H9 (cell line): ENCODE measurements around the gene PHLDB1. TPM values are rescaled to one million over a fixed set of nuclear protein-coding genes. Genes with fewer than 3 reads are reported as not detected.
A peak's percentile ranks its signal among the peaks of the same experiment; 100 is the strongest.

ENCODE experiments used
- DNase-seq: peaks from one replicate; pipeline ENCODE4 v3.0.0-alpha.2; 2017
- H2AFZ ChIP-seq: one replicate; pipeline ENCODE4 v1.6.1; 2013; ENCODE audit warnings: mild to moderate bottlenecking, low read length, control low read depth, moderate library complexity
- H2AK5ac ChIP-seq: 2 replicates; pipeline ENCODE4 v1.6.1; 2013; ENCODE audit warnings: low read length, control low read depth, mixed read lengths; ENCODE audit not compliant: insufficient read length
- H2BK120ac ChIP-seq: one replicate; pipeline ENCODE4 v1.6.1; 2013; ENCODE audit warnings: low read depth, mild to moderate bottlenecking, low read length, control low read depth, inconsistent platforms; ENCODE audit not compliant: poor library complexity, severe bottlenecking
- H2BK12ac ChIP-seq: 2 replicates; pipeline ENCODE4 v1.6.1; 2013; ENCODE audit warnings: low read length, control low read depth, mixed read lengths, low read depth; ENCODE audit not compliant: insufficient read length
- H2BK15ac ChIP-seq: 2 replicates; pipeline ENCODE4 v1.6.1; 2013; ENCODE audit warnings: low read depth, low read length, control low read depth
- H2BK20ac ChIP-seq: one replicate; pipeline ENCODE4 v1.6.1; 2013; ENCODE audit warnings: low read depth, mild to moderate bottlenecking, low read length, control low read depth, inconsistent platforms; ENCODE audit not compliant: poor library complexity, severe bottlenecking
- H2BK5ac ChIP-seq: 2 replicates; pipeline ENCODE4 v1.6.1; 2013; ENCODE audit warnings: low read length, control low read depth, mixed read lengths; ENCODE audit not compliant: insufficient read length
- H3K14ac ChIP-seq: 2 replicates; pipeline ENCODE4 v1.6.1; 2013; ENCODE audit warnings: low read length, control low read depth; ENCODE audit not compliant: insufficient read depth
- H3K18ac ChIP-seq: 2 replicates; pipeline ENCODE4 v1.6.1; 2013; ENCODE audit warnings: low read depth, mild to moderate bottlenecking, mixed read lengths, low read length, control low read depth; ENCODE audit not compliant: insufficient read length
- H3K23ac ChIP-seq: 2 replicates; pipeline ENCODE4 v1.6.1; 2013; ENCODE audit warnings: low read length, control low read depth, mixed read lengths, low read depth; ENCODE audit not compliant: insufficient read length
- H3K23me2 ChIP-seq: 2 replicates; pipeline ENCODE4 v1.6.1; 2013; ENCODE audit warnings: low read depth, mild to moderate bottlenecking, mixed read lengths, low read length, control low read depth; ENCODE audit not compliant: insufficient read length, poor library complexity, severe bottlenecking
- H3K27ac ChIP-seq: 2 replicates; pipeline ENCODE4 v1.5.1; 2013; ENCODE audit warnings: low read length, control low read depth, mixed read lengths, low read depth; ENCODE audit not compliant: insufficient read length
- H3K27me3 ChIP-seq: 2 replicates; pipeline ENCODE4 v1.6.1; 2013; ENCODE audit warnings: low read length, control low read depth, inconsistent platforms; ENCODE audit not compliant: insufficient read depth
- H3K4ac ChIP-seq: 2 replicates; pipeline ENCODE4 v1.6.1; 2013; ENCODE audit warnings: low read depth, mild to moderate bottlenecking, control low read depth, inconsistent platforms, low read length, moderate library complexity
- H3K4me1 ChIP-seq: 2 replicates; pipeline ENCODE4 v1.6.1; 2013; ENCODE audit warnings: low read length, control low read depth, inconsistent platforms; ENCODE audit not compliant: insufficient read depth
- H3K4me2 ChIP-seq: 2 replicates; pipeline ENCODE4 v1.6.1; 2013; ENCODE audit warnings: low read length, control low read depth, mixed read lengths; ENCODE audit not compliant: insufficient read length, insufficient read depth
- H3K56ac ChIP-seq: 2 replicates; pipeline ENCODE4 v1.6.1; 2013; ENCODE audit warnings: low read depth, mild to moderate bottlenecking, mixed read lengths, low read length, control low read depth; ENCODE audit not compliant: insufficient read length
- H3K79me1 ChIP-seq: 2 replicates; pipeline ENCODE4 v1.6.1; 2013; ENCODE audit warnings: low read depth, mild to moderate bottlenecking, moderate library complexity, low read length, control low read depth, inconsistent platforms; ENCODE audit not compliant: insufficient read depth, poor library complexity, severe bottlenecking
- H3K79me2 ChIP-seq: 2 replicates; pipeline ENCODE4 v1.6.1; 2013; ENCODE audit warnings: low read length, control low read depth, inconsistent platforms; ENCODE audit not compliant: insufficient read depth
- H3K9ac ChIP-seq: 2 replicates; pipeline ENCODE4 v1.6.1; 2013; ENCODE audit warnings: low read length, control low read depth, mixed read lengths; ENCODE audit not compliant: insufficient read length; ENCODE audit errors: extremely low read depth
- H3K9me3 ChIP-seq: one replicate; pipeline ENCODE4 v1.6.1; 2013; ENCODE audit warnings: low read depth, low read length, inconsistent platforms; ENCODE audit not compliant: control insufficient read depth
- H3T11ph ChIP-seq: one replicate; pipeline ENCODE4 v1.6.1; 2013; ENCODE audit warnings: mild to moderate bottlenecking, low read length, control low read depth, inconsistent platforms
- H4K20me1 ChIP-seq: one replicate; pipeline ENCODE4 v1.6.1; 2013; ENCODE audit not compliant: control insufficient read depth, insufficient read length, insufficient read depth
- H4K5ac ChIP-seq: 2 replicates; pipeline ENCODE4 v1.6.1; 2013; ENCODE audit warnings: low read depth, mild to moderate bottlenecking, mixed read lengths, low read length, control low read depth; ENCODE audit not compliant: insufficient read length
- H4K8ac ChIP-seq: replicated peaks from 2 replicates; pipeline ENCODE4 v1.6.1; 2013; ENCODE audit warnings: low read length, control low read depth, mixed read lengths, low read depth; ENCODE audit not compliant: insufficient read length
- H4K91ac ChIP-seq: 2 replicates; pipeline ENCODE4 v1.6.1; 2013; ENCODE audit warnings: low read depth, mild to moderate bottlenecking, moderate library complexity, mixed read lengths, low read length, control low read depth; ENCODE audit not compliant: insufficient read length
- H3K27ac Mint-ChIP-seq, 3 experiments: 2 replicates in 2 of 3; 3 replicates in 1 of 3; pipeline ENCODE4 v1.8.0; 2020 to 2021; ENCODE audit warnings: mixed read lengths in 3 of 3, mild to moderate bottlenecking in 1 of 3, moderate library complexity in 1 of 3
- H3K27me3 Mint-ChIP-seq: 2 replicates; pipeline ENCODE4 v1.8.0; 2021; ENCODE audit warnings: low read depth, mild to moderate bottlenecking, moderate library complexity, mixed read lengths
- H3K36me3 Mint-ChIP-seq, 3 experiments: 2 replicates in 2 of 3; 3 replicates in 1 of 3; pipeline ENCODE4 v1.8.0; 2020 to 2021; ENCODE audit warnings: low read depth in 3 of 3, mixed read lengths in 3 of 3; ENCODE audit not compliant: insufficient read depth in 1 of 3
- H3K4me1 Mint-ChIP-seq, 2 experiments: 2 replicates each; pipeline ENCODE4 v1.8.0; 2020; ENCODE audit warnings: mixed read lengths in 2 of 2
- H3K4me3 Mint-ChIP-seq, 2 experiments: 2 replicates in 1 of 2; 3 replicates in 1 of 2; pipeline ENCODE4 v1.8.0; 2020 to 2021; ENCODE audit warnings: mild to moderate bottlenecking in 2 of 2, mixed read lengths in 2 of 2, moderate library complexity in 1 of 2
- H3K9me3 Mint-ChIP-seq, 2 experiments: 2 replicates in 1 of 2; 3 replicates in 1 of 2; pipeline ENCODE4 v1.8.0; 2020; ENCODE audit warnings: mild to moderate bottlenecking in 2 of 2, mixed read lengths in 2 of 2, moderate library complexity in 1 of 2
- WGBS: extraction: QIAGEN DNeasy Blood & Tissue Kit; methylation state at CpG from one replicate; pipeline ENCODE4 v1.1.7; 2013; ENCODE audit warnings: missing lambda C conversion rate, low lambda C conversion rate, mixed read lengths; ENCODE audit not compliant: insufficient read length; ENCODE audit errors: extremely low coverage; 5-methylcytosine and 5-hydroxymethylcytosine counted together
- total RNA-seq: library from RNA; stranded (reverse); gene quantifications from 2 replicates; pipeline ENCODE4 v1.2.1, GENCODE V29; 2021
- TF ChIP-seq, protein P1 (sequence below): fragments of 200-600 bp; sonication (generic); conservative IDR thresholded peaks from 3 replicates; pipeline ENCODE4 v1.8.0; 2021; ENCODE audit warnings: antibody characterized with exemption, mild to moderate bottlenecking

The PHLDB1 gene
- total RNA-seq, 1 experiment from 2014 or later, result 56.0 TPM

- H4K20me1 ChIP-seq, result no peaks in the 10 kb centered on the region
- peaks cover 85% of the 10 kb centered on the region for H3K27me3 Mint-ChIP-seq
- WGBS, result no CpG with 5 or more reads among the region's 7 CpGs
- H3K27me3 ChIP-seq, result peaks cover 56% of the 10 kb centered on the region
- no peak overlapping the region for H3K14ac ChIP-seq
- no peak overlapping the region for H3K4me2 ChIP-seq
- no peak overlapping the region for H2BK120ac ChIP-seq
- H3K9me3 Mint-ChIP-seq, result peaks cover 0 to 6% of the 10 kb centered on the region in 2 experiments; a peak in 4 of 5 replicates
- no peak for DNase-seq
- no peak overlapping the region for H3K23ac ChIP-seq
- no peak overlapping the region for H2BK5ac ChIP-seq
- H3K18ac ChIP-seq, result no peak overlapping the region
- peaks cover 35 to 45% of the 10 kb centered on the region in 2 experiments for H3K4me1 Mint-ChIP-seq
- no peak overlapping the region for H3T11ph ChIP-seq
- no peaks in the 10 kb centered on the region for H3K79me2 ChIP-seq
- no peak overlapping the region for H2BK20ac ChIP-seq
- no peak overlapping the region for H4K91ac ChIP-seq
- H3K56ac ChIP-seq, result no peak overlapping the region
- no peak overlapping the region for H2AK5ac ChIP-seq
- H4K5ac ChIP-seq, result no peak overlapping the region
- H3K27ac ChIP-seq, result no peak overlapping the region
- no peaks in the 10 kb centered on the region for H3K9me3 ChIP-seq
- peaks cover 4 to 10% (median 5%) of the 10 kb centered on the region in 3 experiments for H3K36me3 Mint-ChIP-seq
- H3K4me3 Mint-ChIP-seq, result peak overlapping the region in 1 of 2 experiments; percentile 54; a peak in 3 of 5 replicates
- H3K4ac ChIP-seq, result no peak overlapping the region
- H3K23me2 ChIP-seq, result peaks cover 16% of the 10 kb centered on the region
- TF ChIP-seq, protein P1, sequence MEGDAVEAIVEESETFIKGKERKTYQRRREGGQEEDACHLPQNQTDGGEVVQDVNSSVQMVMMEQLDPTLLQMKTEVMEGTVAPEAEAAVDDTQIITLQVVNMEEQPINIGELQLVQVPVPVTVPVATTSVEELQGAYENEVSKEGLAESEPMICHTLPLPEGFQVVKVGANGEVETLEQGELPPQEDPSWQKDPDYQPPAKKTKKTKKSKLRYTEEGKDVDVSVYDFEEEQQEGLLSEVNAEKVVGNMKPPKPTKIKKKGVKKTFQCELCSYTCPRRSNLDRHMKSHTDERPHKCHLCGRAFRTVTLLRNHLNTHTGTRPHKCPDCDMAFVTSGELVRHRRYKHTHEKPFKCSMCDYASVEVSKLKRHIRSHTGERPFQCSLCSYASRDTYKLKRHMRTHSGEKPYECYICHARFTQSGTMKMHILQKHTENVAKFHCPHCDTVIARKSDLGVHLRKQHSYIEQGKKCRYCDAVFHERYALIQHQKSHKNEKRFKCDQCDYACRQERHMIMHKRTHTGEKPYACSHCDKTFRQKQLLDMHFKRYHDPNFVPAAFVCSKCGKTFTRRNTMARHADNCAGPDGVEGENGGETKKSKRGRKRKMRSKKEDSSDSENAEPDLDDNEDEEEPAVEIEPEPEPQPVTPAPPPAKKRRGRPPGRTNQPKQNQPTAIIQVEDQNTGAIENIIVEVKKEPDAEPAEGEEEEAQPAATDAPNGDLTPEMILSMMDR, result no peak
- no peak overlapping the region for H2BK12ac ChIP-seq
- H2AFZ ChIP-seq, result no peak overlapping the region
- H3K79me1 ChIP-seq, result no peaks in the 10 kb centered on the region
- H3K27ac Mint-ChIP-seq, result no peak overlapping the region
- H4K8ac ChIP-seq, result no peak overlapping the region
- no peak overlapping the region for H3K9ac ChIP-seq
- no peak overlapping the region for H2BK15ac ChIP-seq
- no peaks in the 10 kb centered on the region for H3K4me1 ChIP-seq
These were observed 579 bp upstream of the PHLDB1 start for GRCh38 chr11:118606844-118607228.
